Heart left ventricle (tissue), 16 donors: ENCODE data around the gene MYL6. TPM values are rescaled to one million over a fixed set of nuclear protein-coding genes. Genes with fewer than 3 reads are reported as not detected.
"Not testable (repeated sequence)": the region's sequence is repeated elsewhere in the genome, so short reads cannot be mapped to it uniquely, and the experiment has no call there.

ENCODE experiments used
- ATAC-seq, 4 donors: fragments of 200-7000 bp; cut with Tn5 transposase; one replicate each; pipeline ENCODE4 v1.9.1; 2020 to 2022; ENCODE audit warnings: moderate library complexity in 4 of 4, mild to moderate bottlenecking in 3 of 4, moderate number of reproducible peaks in 1 of 4
- DNase-seq, 5 donors: peaks; one replicate each; pipeline ENCODE4 v3.0.0-alpha.2; 2020
- H3K27ac ChIP-seq, 12 donors: fragments of 200-600 bp; sonication (generic) in 4 of 12; one replicate each; pipeline versions ENCODE4 v1.5.0 to v1.8.0; 2016 to 2022; ENCODE audit warnings: mild to moderate bottlenecking in 2 of 12
- H3K27me3 ChIP-seq, 9 donors: fragments of 200-600 bp; sonication (generic) in 2 of 9; one replicate each; pipeline versions ENCODE4 v1.5.1 to v1.8.0; 2016 to 2022; ENCODE audit warnings: mild to moderate bottlenecking in 3 of 9
- H3K36me3 ChIP-seq, 9 donors: fragments of 200-600 bp; sonication (generic) in 2 of 9; one replicate each; pipeline versions ENCODE4 v1.5.0 to v1.8.0; 2018 to 2022; ENCODE audit warnings: mild to moderate bottlenecking in 2 of 9
- H3K4me1 ChIP-seq, 12 donors: fragments of 200-600 bp; sonication (generic) in 4 of 12; one replicate each; pipeline versions ENCODE4 v1.5.0 to v1.8.0; 2016 to 2022; ENCODE audit warnings: mild to moderate bottlenecking in 3 of 12
- H3K4me3 ChIP-seq, 12 donors: fragments of 200-600 bp; sonication (generic) in 4 of 12; one replicate each; pipeline versions ENCODE4 v1.5.0 to v1.8.0; 2017 to 2022; ENCODE audit warnings: mild to moderate bottlenecking in 9 of 12, moderate library complexity in 4 of 12
- H3K9me3 ChIP-seq, 12 donors: fragments of 200-600 bp; sonication (generic) in 4 of 12; one replicate each; pipeline versions ENCODE4 v1.5.0 to v1.8.0; 2016 to 2022; ENCODE audit warnings: mild to moderate bottlenecking in 1 of 12
- CTCF ChIP-seq, 12 donors: fragments of 200-600 bp; sonication (generic) in 4 of 12; IDR thresholded peaks; one replicate each; pipeline versions ENCODE4 v1.5.0 to v1.8.0; 2018 to 2022; ENCODE audit warnings: antibody characterized with exemption in 12 of 12, mild to moderate bottlenecking in 5 of 12
- POLR2A ChIP-seq, 2 donors: fragments of 450-650 bp; IDR thresholded peaks; one replicate each; pipeline ENCODE4 v1.6.1; 2017; ENCODE audit warnings: antibody characterized with exemption in 2 of 2, mild to moderate bottlenecking in 2 of 2, moderate library complexity in 2 of 2
- WGBS, 4 donors: extraction: QIAGEN DNeasy Blood & Tissue Kit in 2 of 4; methylation state at CpG; one replicate each; pipeline versions ENCODE4 v1.1.5 to v1.1.7; 2013 to 2018; 5-methylcytosine and 5-hydroxymethylcytosine counted together
- intact Hi-C, 10 donors: fragments of 100-400 bp; cut with DNase I; formaldehyde crosslinking; loops; one replicate each; pipeline versions ENCODE4 v1.11.1 to v1.14.2; 2022
- polyA plus RNA-seq, 2 donors: library from polyadenylated mRNA; stranded (reverse); fragments of 200-250 nt; gene quantifications; one replicate each; pipeline ENCODE4 v1.2.3, GENCODE V29; 2013
- total RNA-seq, 9 donors: library from RNA; depleted of rRNA in 2 of 9; stranded (reverse); fragments of >200 nt in 2 of 9; fragmentation: NEBNext Ultra II Directional in 3 of 9; extraction: Animal tissue kit (Norgen Biotek cat#: 25700) in 3 of 9; gene quantifications; one replicate each; pipeline versions ENCODE4 v1.1.0 to v1.2.4, GENCODE V29; 2016 to 2023
- donor health status: ischemic (EF 13 %, LVEDD 7.1; RV severe dilation, severe dysfunction).
- donor health status: healthy with polysubstance abuse.
- donor health status: DM: no; HTN: yes; CAD: no.
- donor health status: DM: no; HTN: no; CAD: no.
- donor health status: ischemic (EF 25% LVEDD 6.9; RV normal size, moderate dysfunction).
- donor health status: ischemic (EF 25% LVEDD 5.7; RV mildly dilated, moderate dysfunction).
- donor health status: healthy.
- donor health status: DM: yes; HTN: yes; CAD: no.
- donor health status: ischemic (EF 35%, LVEDD 5.7; RV mildly dilated, moderate dysfunction).
- donor health status: nonischemic (EF 11% LVEDD 7.7; RV severe dilation, severe dysfunction).
- donor health status: DM: yes; HTN: yes; CAD: no.
- donor health status: PGD.
- donor health status: ischemic (EF 29% LVEDD 5.4; RV normal size, mild dysfunction).
- donor health status: nonischemic (EF 23%, LVEDD 6.1; RV moderate dilation, normal function).

MYL6 gene
- total and polyA plus RNA-seq, 11 donors: 355 to 1,383 (median 718) TPM

GRCh38 chr12:56115329-56115728, 42.8 kb upstream of the MYL6 start:
- Histone ChIP-seq H3K27ac (peak overlapping the region; percentile 72 to 98 (median 93)), H3K9me3 (no peaks in the 10 kb centered on the region), H3K4me1 (peaks cover 0 to 30% (median 23%) of the 10 kb centered on the region in 12 donors), H3K27me3 (no peaks in the 10 kb centered on the region), H3K36me3 (peaks cover 0 to 46% (median 37%) of the 10 kb centered on the region in 9 donors), H3K4me3 (peak overlapping the region in 11 of 12 donors; percentile 66 to 95 (median 79))
- DNase-seq: no peak
- WGBS, 4 donors: 29 to 52% (median 46%) methylated on average over 10 of the region's 10 CpGs
- TF ChIP-seq POLR2A (IDR thresholded peaks at IDR 0.05) (no peak), CTCF (IDR thresholded peaks at IDR 0.05) (no peak)
- ATAC-seq: no peak
- intact Hi-C loops: loop anchor here in 4 of 10 donors (5.0 to 10.0 kb wide), 5 partner anchors 42 to 202 kb away; partner anchors contain the start of genes MYL6 (in 3 of the 4), RPS26 (in 2 of the 4), SUOX (in 2 of the 4) and CNPY2 (in 1 of the 4)

- ATAC-seq: peak; percentile 77 to 83 (median 80)
- H3K27me3 ChIP-seq: no peaks in the 10 kb centered on the region
- 0 to 1% (median 0%) methylated on average over 30 to 34 of the region's 34 CpGs for WGBS, 4 donors
- H3K4me1 ChIP-seq: peaks cover 0 to 38% (median 24%) of the 10 kb centered on the region in 12 donors
- intact Hi-C loops: loop anchor here in 4 of 10 donors (1.0 to 10.0 kb wide), 6 partner anchors 12 to 201 kb away; partner anchors contain the start of genes MYL6 (in 3 of the 4), RPS26 (in 2 of the 4), SUOX (in 2 of the 4) and CNPY2 (in 1 of the 4)
- peak within 1 kb of the TSS; percentile 58 to 95 (median 78) for H3K4me3 ChIP-seq
- H3K36me3 ChIP-seq: peaks cover 0 to 46% (median 35%) of the 10 kb centered on the region in 9 donors
- H3K27ac ChIP-seq: peak within 1 kb of the TSS; percentile 72 to 98 (median 93)
- DNase-seq: peak; percentile 94 to 96 (median 95)
- TF ChIP-seq POLR2A (IDR thresholded peaks at IDR 0.05) (peak; percentile 80 to 96), CTCF (IDR thresholded peaks at IDR 0.05) (no peak)
- H3K9me3 ChIP-seq: no peaks in the 10 kb centered on the region
Measured at GRCh38 chr12:56116267-56117081, 41.7 kb upstream of the MYL6 start, which contains the start of gene RPL41. Gene RPL41, plus strand, starts transcription at chr12:56116633.

GRCh38 chr12:56117082-56117706, 41.0 kb upstream of the MYL6 start:
- Histone ChIP-seq H3K27ac (peak overlapping the region; percentile 72 to 98 (median 93)), H3K36me3 (peaks cover 0 to 46% (median 34%) of the 10 kb centered on the region in 9 donors), H3K4me1 (peaks cover 0 to 45% (median 25%) of the 10 kb centered on the region in 12 donors), H3K4me3 (peak overlapping the region; percentile 58 to 95 (median 78))
- intact Hi-C loops: loop anchor here in 4 of 10 donors (5.0 to 10.0 kb wide), 5 partner anchors 40 to 200 kb away; partner anchors contain the start of genes MYL6 (in 3 of the 4), RPS26 (in 2 of the 4), SUOX (in 2 of the 4) and CNPY2 (in 1 of the 4)
- H3K9me3 ChIP-seq, DNase-seq, ATAC-seq, H3K27me3 ChIP-seq: not testable (repeated sequence)
- WGBS, 4 donors: 3 to 7% (median 5%) methylated on average over 12 to 16 of the region's 16 CpGs
